GM18868 (cell line): ENCODE data around the gene ZNF529.
A peak's percentile ranks its signal among the peaks of the same experiment; 100 is the strongest.
"Not testable (repeated sequence)": the region's sequence is repeated elsewhere in the genome, so short reads cannot be mapped to it uniquely, and the experiment has no call there.

Experiments
- ATAC-seq: cut with Tn5 transposase; IDR thresholded peaks from one replicate; pipeline ENCODE4 v1.9.1; 2021; ENCODE audit warnings: mild to moderate bottlenecking, moderate library complexity; ENCODE audit not compliant: unreplicated experiment

ZNF529 gene

GRCh38 chr19:36573020-36573894 lies at the start of gene ZNF529:
Gene ZNF529 (minus strand): TSS chr19:36573292. CDS start chr19:36572346, 946 bp downstream.
- ATAC-seq, result peak; percentile 89

GRCh38 chr19:36605877-36606478 lies 32.9 kb upstream of the ZNF529 start:
- peak; percentile 23 for ATAC-seq

GRCh38 chr19:36605101-36605876 lies 32.2 kb upstream of the ZNF529 start, which contains the start of gene ZNF382:
Gene ZNF382 (plus strand): TSS chr19:36605313. CDS start chr19:36609915, 4,602 bp downstream.
- peak; percentile 68 for ATAC-seq

- ATAC-seq, result peak; percentile 78
Measured at GRCh38 chr19:36604656-36605100, 31.6 kb upstream of the ZNF529 start.

- not testable (repeated sequence) for ATAC-seq
Measured at GRCh38 chr19:36602681-36603080, 29.6 kb upstream of the ZNF529 start.

GRCh38 chr19:36579255-36579654 lies 6.2 kb upstream of the ZNF529 start:
- no peak for ATAC-seq

- no peak for ATAC-seq
Measured at GRCh38 chr19:36577271-36577996, 4.3 kb upstream of the ZNF529 start.

- no peak for ATAC-seq
Measured at GRCh38 chr19:36574741-36575140, 1.6 kb upstream of the ZNF529 start.

GRCh38 chr19:36573895-36574720 lies 1.0 kb upstream of the ZNF529 start:
- no peak for ATAC-seq

- no peak for ATAC-seq
Measured at GRCh38 chr19:36572593-36573019, 486 bp downstream of the ZNF529 start.

GRCh38 chr19:36564391-36564790 lies 8.7 kb downstream of the ZNF529 start:
- ATAC-seq, result no peak

GRCh38 chr19:36547001-36547732 lies 25.9 kb downstream of the ZNF529 start:
- no peak for ATAC-seq

GRCh38 chr19:36528921-36529518 lies 44.1 kb downstream of the ZNF529 start:
- ATAC-seq, result peak; percentile 30

- peak; percentile 85 for ATAC-seq
Measured at GRCh38 chr19:36528194-36528920, 44.7 kb downstream of the ZNF529 start, which contains the start of gene ZNF260. Gene ZNF260 (minus strand): TSS chr19:36528271. CDS start chr19:36515238, 13,033 bp downstream.

- ATAC-seq, result no peak
Measured at GRCh38 chr19:36527873-36528193, 45.3 kb downstream of the ZNF529 start.

GRCh38 chr19:36527341-36527740 lies 45.8 kb downstream of the ZNF529 start:
- ATAC-seq, result no peak

- no peak for ATAC-seq
Measured at GRCh38 chr19:36526581-36526980, 46.5 kb downstream of the ZNF529 start.

GRCh38 chr19:36524617-36525016 lies 48.5 kb downstream of the ZNF529 start:
- ATAC-seq, result no peak
